ENCODE measurements around the gene CDH4. TPM values are rescaled to one million over a fixed set of nuclear protein-coding genes. Genes with fewer than 3 reads are reported as not detected.
"Not testable (repeated sequence)": the region's sequence is repeated elsewhere in the genome, so short reads cannot be mapped to it uniquely, and the experiment has no call there.

The CDH4 gene
- total and polyA plus RNA-seq, 3 experiments from 2014 or later = 0.22 TPM; not detected in 2

GRCh38 chr20:61982951-61983315, 730.9 kb downstream of the CDH4 start:
- H3K27me3 ChIP-seq (ENCODE audit: insufficient read depth, low read length, poor library complexity, severe bottlenecking) = no peaks in the 10 kb centered on the region
- H3K36me3 ChIP-seq (ENCODE audit: insufficient read depth, low read length) = peaks cover 10% of the 10 kb centered on the region
- no peak for DNase-seq
- H3K4me3 ChIP-seq (ENCODE audit: low read length) = no peak overlapping the region
- H3K36me3 Mint-ChIP-seq = peaks cover 18 to 36% (median 30%) of the 10 kb centered on the region in 3 donors
- ChIA-PET CTCF (no interaction called here), POLR2A (no interaction called here)
- H3K9me3 ChIP-seq (ENCODE audit: low read length) = peaks cover 11% of the 10 kb centered on the region
- H3K4me3 Mint-ChIP-seq = no peak overlapping the region
- peaks cover 4 to 21% (median 17%) of the 10 kb centered on the region in 5 donors for H3K9me3 Mint-ChIP-seq
- peak overlapping the region in 2 of 8 donors; percentile 54 to 77 for H3K27ac Mint-ChIP-seq
- H3K27me3 Mint-ChIP-seq = peaks cover 0 to 1% of the 10 kb centered on the region in 2 donors
- H3K27ac ChIP-seq (ENCODE audit: low read depth, low read length) = no peak overlapping the region
- H3K4me1 Mint-ChIP-seq = peaks cover 35 to 38% (median 36%) of the 10 kb centered on the region in 3 donors
- peaks cover 13% of the 10 kb centered on the region for H3K4me1 ChIP-seq (ENCODE audit: insufficient read depth, low read length)

GRCh38 chr20:61983965-61984364, 731.9 kb downstream of the CDH4 start:
- Mint-ChIP-seq H3K4me1 (peaks cover 36 to 40% (median 38%) of the 10 kb centered on the region in 3 donors), H3K9me3 (peaks cover 4 to 21% (median 17%) of the 10 kb centered on the region in 5 donors), H3K36me3 (peaks cover 22 to 42% (median 37%) of the 10 kb centered on the region in 3 donors), H3K27ac (peak overlapping the region in 3 of 8 donors; percentile 33 to 51 (median 48)), H3K27me3 (peaks cover 0 to 1% of the 10 kb centered on the region in 2 donors), H3K4me3 (peak overlapping the region in 2 of 7 donors; percentile 15 to 32)
- ChIA-PET CTCF (no interaction called here), POLR2A (no interaction called here)
- Histone ChIP-seq H3K4me1 (ENCODE audit: insufficient read depth, low read length) (peaks cover 13% of the 10 kb centered on the region), H3K4me3 (ENCODE audit: low read length) (no peak overlapping the region), H3K9me3 (ENCODE audit: low read length) (peaks cover 11% of the 10 kb centered on the region), H3K27ac (ENCODE audit: low read depth, low read length) (no peak overlapping the region), H3K27me3 (ENCODE audit: insufficient read depth, low read length, poor library complexity, severe bottlenecking) (no peaks in the 10 kb centered on the region), H3K36me3 (ENCODE audit: insufficient read depth, low read length) (peaks cover 11% of the 10 kb centered on the region)
- no peak for DNase-seq

- H3K27ac Mint-ChIP-seq; H3K27me3 ChIP-seq (ENCODE audit: insufficient read depth, low read length, poor library complexity, severe bottlenecking); POLR2A ChIA-PET; DNase-seq; H3K4me3 ChIP-seq (ENCODE audit: low read length); H3K27me3 Mint-ChIP-seq; CTCF ChIA-PET; H3K27ac ChIP-seq (ENCODE audit: low read depth, low read length): not testable (repeated sequence)
- peak overlapping the region in 1 of 7 donors; percentile 32 for H3K4me3 Mint-ChIP-seq
- H3K9me3 ChIP-seq (ENCODE audit: low read length) = peaks cover 11% of the 10 kb centered on the region
- H3K9me3 Mint-ChIP-seq = peaks cover 4 to 21% (median 17%) of the 10 kb centered on the region in 5 donors
- H3K4me1 ChIP-seq (ENCODE audit: insufficient read depth, low read length) = peaks cover 13% of the 10 kb centered on the region
- peaks cover 11% of the 10 kb centered on the region for H3K36me3 ChIP-seq (ENCODE audit: insufficient read depth, low read length)
- H3K4me1 Mint-ChIP-seq = peaks cover 36 to 43% (median 40%) of the 10 kb centered on the region in 3 donors
- peaks cover 22 to 45% (median 39%) of the 10 kb centered on the region in 3 donors for H3K36me3 Mint-ChIP-seq
These were observed 732.4 kb downstream of the CDH4 start for GRCh38 chr20:61984431-61984830.

GRCh38 chr20:61985096-61985495, 733.0 kb downstream of the CDH4 start:
- no peak for DNase-seq
- peaks cover 11% of the 10 kb centered on the region for H3K9me3 ChIP-seq (ENCODE audit: low read length)
- H3K36me3 Mint-ChIP-seq = peaks cover 23 to 50% (median 45%) of the 10 kb centered on the region in 3 donors
- peaks cover 13% of the 10 kb centered on the region for H3K4me1 ChIP-seq (ENCODE audit: insufficient read depth, low read length)
- H3K27me3 Mint-ChIP-seq = peaks cover 0 to 1% of the 10 kb centered on the region in 2 donors
- H3K27ac Mint-ChIP-seq = no peak overlapping the region
- no peaks in the 10 kb centered on the region for H3K27me3 ChIP-seq (ENCODE audit: insufficient read depth, low read length, poor library complexity, severe bottlenecking)
- H3K36me3 ChIP-seq (ENCODE audit: insufficient read depth, low read length) = peaks cover 11% of the 10 kb centered on the region
- H3K4me3 ChIP-seq (ENCODE audit: low read length) = no peak overlapping the region
- peaks cover 4 to 22% (median 19%) of the 10 kb centered on the region in 5 donors for H3K9me3 Mint-ChIP-seq
- no peak overlapping the region for H3K27ac ChIP-seq (ENCODE audit: low read depth, low read length)
- POLR2A ChIA-PET = no interaction called here
- H3K4me1 Mint-ChIP-seq = peaks cover 42 to 49% (median 46%) of the 10 kb centered on the region in 3 donors
- CTCF ChIA-PET = no interaction called here
- no peak overlapping the region for H3K4me3 Mint-ChIP-seq

- CTCF ChIA-PET = no interaction called here
- H3K9me3 Mint-ChIP-seq = peaks cover under 1 to 36% (median 26%) of the 10 kb centered on the region in 5 donors
- Histone ChIP-seq H3K27ac (ENCODE audit: low read depth, low read length) (no peak overlapping the region), H3K9me3 (ENCODE audit: low read length) (peaks cover 11% of the 10 kb centered on the region), H3K36me3 (ENCODE audit: insufficient read depth, low read length) (peaks cover 14% of the 10 kb centered on the region), H3K4me1 (ENCODE audit: insufficient read depth, low read length) (peaks cover 11% of the 10 kb centered on the region), H3K27me3 (ENCODE audit: insufficient read depth, low read length, poor library complexity, severe bottlenecking) (no peaks in the 10 kb centered on the region), H3K4me3 (ENCODE audit: low read length) (no peak overlapping the region)
- H3K36me3 Mint-ChIP-seq = peaks cover 35 to 61% (median 56%) of the 10 kb centered on the region in 3 donors
- H3K4me1 Mint-ChIP-seq = peaks cover 38 to 42% (median 40%) of the 10 kb centered on the region in 3 donors
- POLR2A ChIA-PET = no interaction called here
- H3K4me3 Mint-ChIP-seq = no peak overlapping the region
- peak overlapping the region in 1 of 8 donors; percentile 92 for H3K27ac Mint-ChIP-seq
- no peaks in the 10 kb centered on the region for H3K27me3 Mint-ChIP-seq
- no peak for DNase-seq
These were observed 734.8 kb downstream of the CDH4 start for GRCh38 chr20:61986762-61987321.

GRCh38 chr20:61988665-61989064, 736.6 kb downstream of the CDH4 start:
- no peak overlapping the region for H3K4me3 Mint-ChIP-seq
- H3K27me3 ChIP-seq (ENCODE audit: insufficient read depth, low read length, poor library complexity, severe bottlenecking) = no peaks in the 10 kb centered on the region
- peak overlapping the region in 1 of 8 donors; percentile 51 for H3K27ac Mint-ChIP-seq
- CTCF ChIA-PET = no interaction called here
- DNase-seq = no peak
- POLR2A ChIA-PET = no interaction called here
- peaks cover 46 to 75% (median 73%) of the 10 kb centered on the region in 3 donors for H3K36me3 Mint-ChIP-seq
- peaks cover 27 to 36% (median 30%) of the 10 kb centered on the region in 3 donors for H3K4me1 Mint-ChIP-seq
- peaks cover 5% of the 10 kb centered on the region for H3K9me3 ChIP-seq (ENCODE audit: low read length)
- H3K4me1 ChIP-seq (ENCODE audit: insufficient read depth, low read length) = peaks cover 4% of the 10 kb centered on the region
- no peaks in the 10 kb centered on the region for H3K27me3 Mint-ChIP-seq
- peaks cover 26% of the 10 kb centered on the region for H3K36me3 ChIP-seq (ENCODE audit: insufficient read depth, low read length)
- no peak overlapping the region for H3K4me3 ChIP-seq (ENCODE audit: low read length)
- peaks cover 6 to 36% (median 30%) of the 10 kb centered on the region in 5 donors for H3K9me3 Mint-ChIP-seq
- no peak overlapping the region for H3K27ac ChIP-seq (ENCODE audit: low read depth, low read length)

GRCh38 chr20:61989741-61990140, 737.7 kb downstream of the CDH4 start:
- Mint-ChIP-seq H3K4me1 (peaks cover 21 to 28% (median 24%) of the 10 kb centered on the region in 3 donors), H3K27me3 (no peaks in the 10 kb centered on the region), H3K27ac (peak overlapping the region in 5 of 8 donors; percentile 4 to 64 (median 28)), H3K36me3 (peaks cover 49 to 79% (median 75%) of the 10 kb centered on the region in 3 donors), H3K9me3 (peaks cover 6 to 33% (median 25%) of the 10 kb centered on the region in 5 donors), H3K4me3 (peak overlapping the region in 1 of 7 donors; percentile 8)
- DNase-seq = peak in 1 of 5 donors; percentile 30
- H3K36me3 ChIP-seq (ENCODE audit: insufficient read depth, low read length) = peaks cover 34% of the 10 kb centered on the region
- POLR2A ChIA-PET = no interaction called here
- H3K27ac ChIP-seq (ENCODE audit: low read depth, low read length) = no peak overlapping the region
- no peak overlapping the region for H3K4me3 ChIP-seq (ENCODE audit: low read length)
- H3K27me3 ChIP-seq (ENCODE audit: insufficient read depth, low read length, poor library complexity, severe bottlenecking) = no peaks in the 10 kb centered on the region
- CTCF ChIA-PET = no interaction called here
- H3K9me3 ChIP-seq (ENCODE audit: low read length) = peaks cover 5% of the 10 kb centered on the region
- peaks cover 4% of the 10 kb centered on the region for H3K4me1 ChIP-seq (ENCODE audit: insufficient read depth, low read length)
